ENCODE measurements around the gene CCDC150. TPM values are rescaled to one million over a fixed set of nuclear protein-coding genes. Genes with fewer than 3 reads are reported as not detected.

CCDC150 gene
- total RNA-seq, 4 donors from 2014 or later = 0.94 to 3.2 (median 1.5) TPM

- H3K27me3 ChIP-seq = no peaks in the 10 kb centered on the region
- H3K27ac ChIP-seq = no peak overlapping the region
- no peaks in the 10 kb centered on the region for H3K4me1 ChIP-seq
- TF ChIP-seq CTCF (IDR thresholded peaks at IDR 0.05) (no peak), POLR2A (IDR thresholded peaks at IDR 0.05) (no peak)
- no peak for DNase-seq
- intact Hi-C loops (cut with DNase I) = no loop called here
- 89 to 96% methylated on average over 1 of the region's 1 CpG for WGBS, 2 donors
- no peaks in the 10 kb centered on the region for H3K9me3 ChIP-seq
- no peak overlapping the region for H3K4me3 ChIP-seq (replicated peaks in 1 of 3)
- no peaks in the 10 kb centered on the region for H3K36me3 ChIP-seq
Observed at GRCh38 chr2:196652869-196653268, 13.4 kb downstream of the CCDC150 start.

- H3K9me3 ChIP-seq = no peaks in the 10 kb centered on the region
- no peaks in the 10 kb centered on the region for H3K4me1 ChIP-seq
- no peak for DNase-seq
- intact Hi-C loops (cut with DNase I) = no loop called here
- no peaks in the 10 kb centered on the region for H3K27me3 ChIP-seq
- WGBS, 2 donors = 89 to 97% methylated on average over 1 of the region's 1 CpG
- no peak overlapping the region for H3K27ac ChIP-seq
- no peaks in the 10 kb centered on the region for H3K36me3 ChIP-seq
- H3K4me3 ChIP-seq (replicated peaks in 1 of 3) = no peak overlapping the region
- TF ChIP-seq POLR2A (IDR thresholded peaks at IDR 0.05) (no peak), CTCF (IDR thresholded peaks at IDR 0.05) (no peak)
Observed at GRCh38 chr2:196653843-196654242, 14.3 kb downstream of the CCDC150 start.

GRCh38 chr2:196655761-196656160 lies 16.2 kb downstream of the CCDC150 start:
- Histone ChIP-seq H3K4me1 (no peaks in the 10 kb centered on the region), H3K27me3 (no peaks in the 10 kb centered on the region), H3K4me3 (replicated peaks in 1 of 3) (no peak overlapping the region), H3K36me3 (no peaks in the 10 kb centered on the region), H3K9me3 (no peaks in the 10 kb centered on the region), H3K27ac (no peak overlapping the region)
- WGBS, 2 donors = 38 to 63% methylated on average over 1 of the region's 1 CpG
- DNase-seq = no peak
- TF ChIP-seq CTCF (IDR thresholded peaks at IDR 0.05) (no peak), POLR2A (IDR thresholded peaks at IDR 0.05) (no peak)
- intact Hi-C loops (cut with DNase I) = no loop called here

GRCh38 chr2:196657333-196657732 lies 17.8 kb downstream of the CCDC150 start:
- no peak for DNase-seq
- Histone ChIP-seq H3K36me3 (no peaks in the 10 kb centered on the region), H3K27me3 (no peaks in the 10 kb centered on the region), H3K27ac (no peak overlapping the region), H3K9me3 (no peaks in the 10 kb centered on the region), H3K4me3 (replicated peaks in 1 of 3) (no peak overlapping the region), H3K4me1 (no peaks in the 10 kb centered on the region)
- intact Hi-C loops (cut with DNase I) = no loop called here
- TF ChIP-seq POLR2A (IDR thresholded peaks at IDR 0.05) (no peak), CTCF (IDR thresholded peaks at IDR 0.05) (no peak)
- 93 to 99% methylated on average over 2 of the region's 2 CpGs for WGBS, 2 donors

GRCh38 chr2:196659844-196660243 lies 20.3 kb downstream of the CCDC150 start:
- no peak for DNase-seq
- Histone ChIP-seq H3K36me3 (no peaks in the 10 kb centered on the region), H3K4me3 (replicated peaks in 1 of 3) (no peak overlapping the region), H3K9me3 (no peaks in the 10 kb centered on the region), H3K27ac (no peak overlapping the region), H3K27me3 (no peaks in the 10 kb centered on the region), H3K4me1 (no peaks in the 10 kb centered on the region)
- no peak for TF ChIP-seq POLR2A (IDR thresholded peaks at IDR 0.05)
- TF ChIP-seq CTCF (IDR thresholded peaks at IDR 0.05) = no peak
- 98% methylated on average over 1 of the region's 1 CpG for WGBS, 2 donors
- intact Hi-C loops (cut with DNase I) = no loop called here

All from thyroid gland (tissue), 4 donors.